Right lobe of liver (tissue), 4 donors: ENCODE data around the gene NLN.

Experiments
- CTCF ChIP-seq, 4 donors: fragments of 200-600 bp in 3 of 4; fragments of 450-650 bp in 1 of 4; IDR thresholded peaks; one replicate each; pipeline versions ENCODE4 v1.5.1 to v1.8.0; 2016 to 2022; ENCODE audit warnings: antibody characterized with exemption in 4 of 4, mild to moderate bottlenecking in 2 of 4
- POLR2A ChIP-seq: fragments of 450-650 bp; IDR thresholded peaks from one replicate; pipeline ENCODE4 v1.6.1; 2017; ENCODE audit warnings: antibody characterized with exemption, mild to moderate bottlenecking
- donor health status: DM: no; HTN: no; CAD: no.
- donor health status: DM: no; HTN: no; CAD: no.
- donor health status: DM: no; HTN: yes; CAD: no.

DNA sequence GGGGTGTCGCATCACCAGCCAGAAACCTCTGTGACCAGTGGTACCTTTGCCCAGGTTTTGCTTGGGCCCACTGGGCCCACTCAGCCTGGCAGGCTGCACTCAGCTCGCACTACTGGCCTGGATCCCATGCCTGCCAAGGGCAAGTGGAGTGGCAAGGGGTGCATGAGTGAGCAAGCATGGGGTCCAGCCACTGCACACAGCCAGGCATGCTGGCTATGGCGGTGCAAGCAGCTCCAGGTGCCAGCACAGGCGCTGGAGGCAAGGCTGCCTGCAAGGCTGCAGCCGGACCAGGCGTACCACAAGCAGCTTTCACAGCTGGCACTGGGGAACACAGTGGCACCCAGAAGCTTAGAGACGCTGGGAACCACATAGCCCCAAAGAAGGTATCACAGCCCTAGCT is 80.1 kb downstream of the NLN start:
- TF ChIP-seq POLR2A (no peak), CTCF (IDR thresholded peaks at IDR 0.05) (no peak)
